ENCODE measurements around the gene HOXD9. TPM values are rescaled to one million over a fixed set of nuclear protein-coding genes. Genes with fewer than 3 reads are reported as not detected.

HOXD9 gene
- total RNA-seq, 1 experiment from 2014 or later: not detected

Small RNA genes lying within 50 kb of the gene (microRNA-seq; reads per million reads assigned to microRNA genes)
- gene MIR10B (ENCODE audit: unreplicated experiment): 3,389 reads per million, percentile 91 among the genes with 10 or more reads in this experiment

Other genes starting within 250 kb of the HOXD9 start
- 19.5 and 21.9 TPM in 2 replicates for gene LNPK, start 120.5 kb upstream of the HOXD9 start, total RNA-seq (2014; rRNA removed)
- not detected in 2 replicates for gene EVX2, start 38.8 kb upstream of the HOXD9 start, total RNA-seq (2014; rRNA removed)
- gene HOXD13, start 30.0 kb upstream of the HOXD9 start, total RNA-seq (2014; rRNA removed): 0.36 and 0.46 TPM in 2 replicates
- not detected in 2 replicates for gene HOXD12, start 22.9 kb upstream of the HOXD9 start, total RNA-seq (2014; rRNA removed)
- gene HOXD11, start 15.4 kb upstream of the HOXD9 start, total RNA-seq (2014; rRNA removed): not detected in 2 replicates
- not detected in 2 replicates for gene HOXD10, start 5.9 kb upstream of the HOXD9 start, total RNA-seq (2014; rRNA removed)
- 1.9 and 2.9 TPM in 2 replicates for gene HOXD8, start 7.0 kb downstream of the HOXD9 start, total RNA-seq (2014; rRNA removed)
- 0.29 and 1.8 TPM in 2 replicates for gene HOXD4, start 28.8 kb downstream of the HOXD9 start, total RNA-seq (2014; rRNA removed)
- 3.0 and 4.4 TPM in 2 replicates for gene HOXD3, start 34.6 kb downstream of the HOXD9 start, total RNA-seq (2014; rRNA removed)
- gene HOXD1, start 65.9 kb downstream of the HOXD9 start, total RNA-seq (2014; rRNA removed): not detected in 2 replicates
- gene MTX2, start 146.7 kb downstream of the HOXD9 start, total RNA-seq (2014; rRNA removed): 33.3 and 54.5 TPM in 2 replicates

All from PC-3 (cell line).